GM18951 (cell line): ENCODE measurements around the gene GPR32.
"Not testable (repeated sequence)": the region's sequence is repeated elsewhere in the genome, so short reads cannot be mapped to it uniquely, and the experiment has no call there.

ENCODE experiments used
- POLR2A ChIP-seq: IDR thresholded peaks from 4 replicates; pipeline ENCODE4 v1.6.1; 2011; ENCODE audit warnings: mild to moderate bottlenecking; ENCODE audit not compliant: insufficient read length, insufficient read depth; ENCODE audit errors: extremely low read depth
- in situ Hi-C: fragments of 300-500 bp; cut with MboI; formaldehyde crosslinking; loops from one replicate; pipeline ENCODE4 v1.12.0; 2022; ENCODE audit warnings: low sequenced_read_pairs, mixed read lengths, inconsistent platforms; ENCODE audit not compliant: unreplicated experiment

GPR32 gene

GRCh38 chr19:50764409-50764808 lies 5.9 kb upstream of the GPR32 start:
- in situ Hi-C loops = no loop called here

GRCh38 chr19:50766746-50767145 lies 3.5 kb upstream of the GPR32 start:
- in situ Hi-C loops = not testable (repeated sequence)

More at GRCh38 chr19:50764409-50764808, 5.9 kb upstream of the GPR32 start:
- TF ChIP-seq POLR2A = no peak

GRCh38 chr19:50767263-50767662 lies 3.0 kb upstream of the GPR32 start:
- in situ Hi-C loops = not testable (repeated sequence)

- TF ChIP-seq POLR2A = no peak
- in situ Hi-C loops = no loop called here
Observed at GRCh38 chr19:50768277-50768676, 2.0 kb upstream of the GPR32 start.

- in situ Hi-C loops = no loop called here
- no peak for TF ChIP-seq POLR2A
Observed at GRCh38 chr19:50770888-50771287, 624 bp downstream of the GPR32 start.

GRCh38 chr19:50772476-50772875 lies 2.2 kb downstream of the GPR32 start:
- in situ Hi-C loops = no loop called here
- no peak for TF ChIP-seq POLR2A

GRCh38 chr19:50772912-50773311 lies 2.6 kb downstream of the GPR32 start:
- in situ Hi-C loops = not testable (repeated sequence)

GRCh38 chr19:50773454-50773853 lies 3.2 kb downstream of the GPR32 start:
- in situ Hi-C loops = not testable (repeated sequence)

- no peak for TF ChIP-seq POLR2A
- in situ Hi-C loops = loop anchor here (25.0 kb wide), 1 partner anchor 414 kb away; the partner anchor contains the start of gene NAPSA
Observed at GRCh38 chr19:50776131-50776530, 5.9 kb downstream of the GPR32 start.

GRCh38 chr19:50777261-50777660 lies 7.0 kb downstream of the GPR32 start:
- in situ Hi-C loops = loop anchor here (25.0 kb wide), 1 partner anchor 415 kb away; the partner anchor contains the start of gene NAPSA
- TF ChIP-seq POLR2A = no peak

GRCh38 chr19:50777830-50778303 lies 7.6 kb downstream of the GPR32 start:
- in situ Hi-C loops = loop anchor here (25.0 kb wide), 1 partner anchor 416 kb away; the partner anchor contains the start of gene NAPSA
- no peak for TF ChIP-seq POLR2A

- in situ Hi-C loops = loop anchor here (25.0 kb wide), 1 partner anchor 417 kb away; the partner anchor contains the start of gene NAPSA
- TF ChIP-seq POLR2A = no peak
Observed at GRCh38 chr19:50778906-50779430, 8.7 kb downstream of the GPR32 start.

GRCh38 chr19:50779504-50780457 lies 9.5 kb downstream of the GPR32 start:
- in situ Hi-C loops = loop anchor here (25.0 kb wide), 1 partner anchor 417 kb away; the partner anchor contains the start of gene NAPSA

More at GRCh38 chr19:50779504-50780457, 9.5 kb downstream of the GPR32 start:
- no peak for TF ChIP-seq POLR2A
